Neural cell (in vitro differentiated cells): Measurements from ENCODE around the gene RAE1. TPM values are rescaled to one million over a fixed set of nuclear protein-coding genes. Genes with fewer than 3 reads are reported as not detected.

ENCODE experiments used
- H2AFZ ChIP-seq: fragments of 200-600, 300-800 bp; sonication (generic), shearing (Covaris generic); 2 replicates; pipeline ENCODE4 v1.6.0; 2014; ENCODE audit warnings: low read depth, mild to moderate bottlenecking, antibody characterized with exemption, low read length, moderate library complexity
- H3F3A ChIP-seq: fragments of 200-600 bp; shearing (Covaris generic); 2 replicates; pipeline ENCODE4 v1.6.1; 2016; ENCODE audit warnings: mild to moderate bottlenecking, moderate library complexity, mixed read lengths, antibody characterized with exemption, low read length; ENCODE audit not compliant: insufficient read depth, poor library complexity, severe bottlenecking
- H3K27ac ChIP-seq: fragments of 200-600, 300-800 bp; sonication (generic), shearing (Covaris generic); 2 replicates; pipeline ENCODE4 v1.5.1; 2014; ENCODE audit warnings: mild to moderate bottlenecking, low read length, moderate library complexity
- H3K27me3 ChIP-seq: fragments of 300-800, 200-600 bp; sonication (generic), shearing (Covaris generic); 2 replicates; pipeline ENCODE4 v1.6.0; 2014; ENCODE audit warnings: mild to moderate bottlenecking, low read depth, low read length, moderate library complexity; ENCODE audit not compliant: insufficient read depth
- H3K36me3 ChIP-seq: fragments of 300-800, 200-600 bp; sonication (generic), shearing (Covaris generic); 2 replicates; pipeline ENCODE4 v1.5.1; 2014; ENCODE audit warnings: mild to moderate bottlenecking, antibody characterized with exemption, low read length, moderate library complexity; ENCODE audit not compliant: insufficient read depth
- H3K4me2 ChIP-seq: fragments of 300-800, 200-600 bp; sonication (generic), shearing (Covaris generic); 2 replicates; pipeline ENCODE4 v1.6.0; 2014; ENCODE audit warnings: mild to moderate bottlenecking, low read length
- H3K4me3 ChIP-seq: fragments of 300-800, 200-600 bp; sonication (generic), shearing (Covaris generic); 2 replicates; pipeline ENCODE4 v1.5.1; 2014; ENCODE audit warnings: mild to moderate bottlenecking, low read length, moderate library complexity
- H3K79me2 ChIP-seq: fragments of 200-600 bp; shearing (Covaris generic); replicated peaks from 2 replicates; pipeline ENCODE4 v1.6.0; 2014; ENCODE audit warnings: mild to moderate bottlenecking, low read length, moderate library complexity; ENCODE audit not compliant: insufficient read depth
- H3K9ac ChIP-seq: fragments of 300-800, 200-600 bp; sonication (generic), shearing (Covaris generic); 2 replicates; pipeline ENCODE4 v1.6.1; 2016; ENCODE audit warnings: mild to moderate bottlenecking, low read length, mixed read lengths
- H3K9me2 ChIP-seq: fragments of 200-600 bp; shearing (Covaris generic); 2 replicates; pipeline ENCODE4 v1.6.1; 2016; ENCODE audit warnings: mild to moderate bottlenecking, low read length, mixed read lengths; ENCODE audit not compliant: insufficient read depth
- H3K9me3 ChIP-seq: fragments of 200-600, 300-800 bp; sonication (generic), shearing (Covaris generic); 2 replicates; pipeline ENCODE4 v1.6.1; 2016; ENCODE audit warnings: mild to moderate bottlenecking, mixed run types, low read length, moderate library complexity, mixed read lengths
- H4K20me1 ChIP-seq: fragments of 200-600 bp; shearing (Covaris generic); 2 replicates; pipeline ENCODE4 v1.6.1; 2016; ENCODE audit warnings: mild to moderate bottlenecking, mixed run types; ENCODE audit not compliant: insufficient read depth
- EP300 ChIP-seq: fragments of 450-650 bp; conservative IDR thresholded peaks from 2 replicates; pipeline ENCODE4 v1.6.1; 2014; ENCODE audit warnings: antibody characterized with exemption, mild to moderate bottlenecking, moderate library complexity; ENCODE audit not compliant: poor library complexity, severe bottlenecking
- EZH2 ChIP-seq: fragments of 200-600, 300-800 bp; shearing (Covaris generic), sonication (generic); IDR thresholded peaks from 2 replicates; pipeline ENCODE4 v1.6.1; 2014; ENCODE audit warnings: antibody characterized with exemption, low read length, borderline replicate concordance, mild to moderate bottlenecking; ENCODE audit not compliant: insufficient read depth, poor library complexity, severe bottlenecking
- MXI1 ChIP-seq: fragments of 450-650 bp; conservative IDR thresholded peaks from 2 replicates; pipeline ENCODE4 v1.6.1; 2014; ENCODE audit warnings: antibody characterized with exemption, mild to moderate bottlenecking; ENCODE audit not compliant: poor library complexity, severe bottlenecking
- POLR2AphosphoS5 ChIP-seq: IDR thresholded peaks from 2 replicates; pipeline ENCODE4 v1.6.1; 2012
- RAD21 ChIP-seq: fragments of 450-650 bp; conservative IDR thresholded peaks from 2 replicates; pipeline ENCODE4 v1.6.1; 2014; ENCODE audit warnings: antibody characterized with exemption, mild to moderate bottlenecking, moderate library complexity
- SMC3 ChIP-seq: fragments of 450-650 bp; conservative IDR thresholded peaks from 2 replicates; pipeline ENCODE4 v1.6.1; 2014; ENCODE audit warnings: antibody characterized with exemption, mild to moderate bottlenecking, moderate library complexity; ENCODE audit not compliant: poor library complexity
- TAF1 ChIP-seq: IDR thresholded peaks from 2 replicates; pipeline ENCODE4 v1.6.1; 2012; ENCODE audit warnings: low read depth
- polyA plus RNA-seq: library from polyadenylated mRNA; depleted of rRNA; stranded (reverse); fragments of >200 nt; gene quantifications from 2 replicates; pipeline ENCODE4 v1.2.3, GENCODE V29; 2014
- TF ChIP-seq, protein P1 (sequence below): fragments of 450-650 bp; IDR thresholded peaks from 2 replicates; pipeline ENCODE4 v1.5.1; 2014; ENCODE audit warnings: antibody characterized with exemption, mild to moderate bottlenecking, moderate library complexity; ENCODE audit not compliant: poor library complexity, severe bottlenecking
- TF ChIP-seq, protein P2 (sequence below): IDR thresholded peaks from 2 replicates; pipeline ENCODE4 v1.6.1; 2012; ENCODE audit warnings: borderline replicate concordance

The RAE1 gene
- polyA plus RNA-seq, 1 donor from 2014 or later: 134 TPM

DNA sequence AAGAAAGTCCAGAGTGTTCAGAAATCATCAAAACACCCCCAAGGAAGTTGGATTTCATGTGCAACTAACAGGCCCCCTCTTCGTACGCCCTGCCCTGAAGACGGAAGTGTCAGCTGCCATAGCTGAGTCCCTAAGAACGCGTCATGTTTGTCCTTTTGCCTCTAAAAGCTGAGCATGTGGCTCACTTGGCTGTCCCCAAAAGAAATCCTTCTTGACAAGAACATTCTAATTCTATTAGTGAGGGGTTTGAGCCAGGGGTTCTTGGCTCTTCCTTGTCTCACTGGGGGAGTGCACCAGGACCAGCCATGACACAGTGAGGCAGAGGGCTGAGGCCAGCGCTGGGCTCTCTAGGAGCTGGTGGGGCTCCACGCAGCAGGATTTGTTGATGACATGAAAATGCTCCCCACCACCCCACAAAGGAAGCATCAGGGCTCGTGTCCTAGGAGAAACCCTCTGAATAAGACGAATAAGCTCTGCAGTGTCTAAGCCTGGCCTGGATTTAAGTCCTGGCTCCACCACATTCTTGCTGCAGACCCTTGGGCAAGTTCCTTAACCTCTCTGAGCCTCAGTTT, 41.4 kb upstream of the RAE1 start:
- H3K4me3 ChIP-seq: no peak overlapping the region
- no peaks in the 10 kb centered on the region for H4K20me1 ChIP-seq
- H3K9me3 ChIP-seq: no peaks in the 10 kb centered on the region
- H3K4me2 ChIP-seq: no peak overlapping the region
- H3K79me2 ChIP-seq: no peaks in the 10 kb centered on the region
- no peak overlapping the region for H3K9ac ChIP-seq
- H2AFZ ChIP-seq: no peak overlapping the region
- no peak overlapping the region for H3K27ac ChIP-seq
- no peaks in the 10 kb centered on the region for H3K9me2 ChIP-seq
- TF ChIP-seq MXI1 (no peak), SMC3 (no peak), POLR2AphosphoS5 (no peak), TAF1 (no peak), EZH2 (no peak), EP300 (no peak), RAD21 (no peak)
- TF ChIP-seq, protein P1, sequence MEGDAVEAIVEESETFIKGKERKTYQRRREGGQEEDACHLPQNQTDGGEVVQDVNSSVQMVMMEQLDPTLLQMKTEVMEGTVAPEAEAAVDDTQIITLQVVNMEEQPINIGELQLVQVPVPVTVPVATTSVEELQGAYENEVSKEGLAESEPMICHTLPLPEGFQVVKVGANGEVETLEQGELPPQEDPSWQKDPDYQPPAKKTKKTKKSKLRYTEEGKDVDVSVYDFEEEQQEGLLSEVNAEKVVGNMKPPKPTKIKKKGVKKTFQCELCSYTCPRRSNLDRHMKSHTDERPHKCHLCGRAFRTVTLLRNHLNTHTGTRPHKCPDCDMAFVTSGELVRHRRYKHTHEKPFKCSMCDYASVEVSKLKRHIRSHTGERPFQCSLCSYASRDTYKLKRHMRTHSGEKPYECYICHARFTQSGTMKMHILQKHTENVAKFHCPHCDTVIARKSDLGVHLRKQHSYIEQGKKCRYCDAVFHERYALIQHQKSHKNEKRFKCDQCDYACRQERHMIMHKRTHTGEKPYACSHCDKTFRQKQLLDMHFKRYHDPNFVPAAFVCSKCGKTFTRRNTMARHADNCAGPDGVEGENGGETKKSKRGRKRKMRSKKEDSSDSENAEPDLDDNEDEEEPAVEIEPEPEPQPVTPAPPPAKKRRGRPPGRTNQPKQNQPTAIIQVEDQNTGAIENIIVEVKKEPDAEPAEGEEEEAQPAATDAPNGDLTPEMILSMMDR: no peak
- H3F3A ChIP-seq: no peaks in the 10 kb centered on the region
- no peaks in the 10 kb centered on the region for H3K27me3 ChIP-seq
- no peaks in the 10 kb centered on the region for H3K36me3 ChIP-seq

DNA sequence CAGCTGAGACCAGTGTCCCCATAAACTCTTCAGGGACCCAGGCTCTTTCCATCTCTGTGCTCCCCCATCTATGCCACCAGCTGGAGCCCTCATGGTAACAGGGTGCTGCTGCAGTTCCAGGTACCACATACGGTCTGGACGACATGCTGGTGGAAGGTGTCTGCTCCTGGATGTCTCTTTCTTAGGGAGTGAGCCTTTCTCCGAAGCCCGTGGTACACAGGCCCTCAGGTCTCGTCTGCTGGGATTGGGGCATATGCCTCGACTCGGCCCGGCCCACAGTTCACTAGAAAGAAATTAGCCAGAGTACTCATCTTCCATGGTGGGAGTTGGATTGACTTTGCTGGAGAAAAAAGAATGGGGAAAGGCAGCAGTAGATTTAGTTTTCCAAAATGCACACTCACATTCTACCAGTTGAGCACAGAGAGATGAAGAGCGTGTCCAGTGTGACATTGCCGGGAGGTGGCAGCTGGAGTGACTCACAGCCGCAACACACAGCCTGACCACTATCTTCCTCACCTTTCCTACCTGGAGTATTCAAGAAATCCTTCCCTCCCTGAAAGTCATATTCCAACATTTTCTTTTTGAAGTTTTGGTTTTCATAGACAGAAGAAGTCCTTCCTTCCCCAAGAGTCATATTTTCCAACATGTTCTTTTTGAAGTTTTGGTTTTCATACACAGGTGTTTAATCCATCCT, 40.1 kb upstream of the RAE1 start:
- TF ChIP-seq RAD21 (no peak), MXI1 (no peak)
- TF ChIP-seq, protein P1: no peak
- no peaks in the 10 kb centered on the region for H3K79me2 ChIP-seq

DNA sequence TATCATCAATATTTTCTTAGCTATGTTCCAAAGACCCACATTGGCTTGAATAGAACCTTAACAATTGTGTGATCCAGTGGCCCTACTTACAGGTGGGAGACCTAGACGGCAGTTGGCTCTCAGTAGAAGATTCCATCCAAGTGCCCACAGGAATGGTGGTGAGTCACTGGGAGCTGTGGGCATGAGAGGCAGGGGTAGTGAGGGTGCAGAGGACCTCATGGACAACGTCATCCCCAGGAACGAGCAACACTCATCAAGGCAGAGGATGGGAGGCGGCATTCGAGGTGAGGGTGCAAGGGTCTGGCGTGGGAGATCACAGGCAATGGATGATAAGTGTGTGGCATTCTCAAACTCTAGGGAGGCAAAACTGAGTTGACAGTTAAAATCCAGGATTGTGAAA, 38.9 kb upstream of the RAE1 start:
- no peaks in the 10 kb centered on the region for H3F3A ChIP-seq
- TF ChIP-seq, protein P2, sequence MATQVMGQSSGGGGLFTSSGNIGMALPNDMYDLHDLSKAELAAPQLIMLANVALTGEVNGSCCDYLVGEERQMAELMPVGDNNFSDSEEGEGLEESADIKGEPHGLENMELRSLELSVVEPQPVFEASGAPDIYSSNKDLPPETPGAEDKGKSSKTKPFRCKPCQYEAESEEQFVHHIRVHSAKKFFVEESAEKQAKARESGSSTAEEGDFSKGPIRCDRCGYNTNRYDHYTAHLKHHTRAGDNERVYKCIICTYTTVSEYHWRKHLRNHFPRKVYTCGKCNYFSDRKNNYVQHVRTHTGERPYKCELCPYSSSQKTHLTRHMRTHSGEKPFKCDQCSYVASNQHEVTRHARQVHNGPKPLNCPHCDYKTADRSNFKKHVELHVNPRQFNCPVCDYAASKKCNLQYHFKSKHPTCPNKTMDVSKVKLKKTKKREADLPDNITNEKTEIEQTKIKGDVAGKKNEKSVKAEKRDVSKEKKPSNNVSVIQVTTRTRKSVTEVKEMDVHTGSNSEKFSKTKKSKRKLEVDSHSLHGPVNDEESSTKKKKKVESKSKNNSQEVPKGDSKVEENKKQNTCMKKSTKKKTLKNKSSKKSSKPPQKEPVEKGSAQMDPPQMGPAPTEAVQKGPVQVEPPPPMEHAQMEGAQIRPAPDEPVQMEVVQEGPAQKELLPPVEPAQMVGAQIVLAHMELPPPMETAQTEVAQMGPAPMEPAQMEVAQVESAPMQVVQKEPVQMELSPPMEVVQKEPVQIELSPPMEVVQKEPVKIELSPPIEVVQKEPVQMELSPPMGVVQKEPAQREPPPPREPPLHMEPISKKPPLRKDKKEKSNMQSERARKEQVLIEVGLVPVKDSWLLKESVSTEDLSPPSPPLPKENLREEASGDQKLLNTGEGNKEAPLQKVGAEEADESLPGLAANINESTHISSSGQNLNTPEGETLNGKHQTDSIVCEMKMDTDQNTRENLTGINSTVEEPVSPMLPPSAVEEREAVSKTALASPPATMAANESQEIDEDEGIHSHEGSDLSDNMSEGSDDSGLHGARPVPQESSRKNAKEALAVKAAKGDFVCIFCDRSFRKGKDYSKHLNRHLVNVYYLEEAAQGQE: no peak
- TF ChIP-seq SMC3 (no peak), EP300 (no peak), MXI1 (no peak), POLR2AphosphoS5 (no peak), EZH2 (no peak), RAD21 (no peak), TAF1 (no peak)
- TF ChIP-seq, protein P1: no peak
- no peak overlapping the region for H3K27ac ChIP-seq
- H3K27me3 ChIP-seq: no peaks in the 10 kb centered on the region
- H2AFZ ChIP-seq: no peak overlapping the region
- no peak overlapping the region for H3K4me2 ChIP-seq
- no peak overlapping the region for H3K9ac ChIP-seq
- H3K9me2 ChIP-seq: no peaks in the 10 kb centered on the region
- H3K36me3 ChIP-seq: no peaks in the 10 kb centered on the region
- H4K20me1 ChIP-seq: no peaks in the 10 kb centered on the region
- H3K4me3 ChIP-seq: no peak overlapping the region
- H3K9me3 ChIP-seq: no peaks in the 10 kb centered on the region
- no peaks in the 10 kb centered on the region for H3K79me2 ChIP-seq

More for the DNA sequence above, 40.1 kb upstream of the RAE1 start:
- Histone ChIP-seq H3K4me2 (no peak overlapping the region), H3K9ac (no peak overlapping the region), H4K20me1 (no peaks in the 10 kb centered on the region), H3K27me3 (no peaks in the 10 kb centered on the region), H3K9me3 (no peaks in the 10 kb centered on the region), H3K36me3 (no peaks in the 10 kb centered on the region), H2AFZ (no peak overlapping the region), H3K27ac (no peak overlapping the region), H3F3A (no peaks in the 10 kb centered on the region), H3K4me3 (no peak overlapping the region), H3K9me2 (no peaks in the 10 kb centered on the region)
